ENCODE results near the gene SARS1. TPM values are rescaled to one million over a fixed set of nuclear protein-coding genes. Genes with fewer than 3 reads are reported as not detected.

The SARS1 gene
- total and polyA plus RNA-seq, 2 of the 13 experiments (the other 11 are each of a cell fraction or from before 2014, with no cell fraction given) = 103 to 134 TPM

GRCh38 chr1:109269981-109270622 lies 56.4 kb downstream of the SARS1 start:
- no peak for ATAC-seq
- in situ Hi-C loops (cut with HindIII; ENCODE audit: extremely low pct_ligation_motif_present, low pct_unique_long_range_greater_than_20kb) = loop anchor here (5.0 to 10.0 kb wide), 2 partner anchors 52 to 265 kb away; partner anchors contain the start of gene GPR61

GRCh38 chr1:109270623-109271317 lies 57.1 kb downstream of the SARS1 start:
- WGBS (ENCODE audit: low lambda C conversion rate) = 95% methylated on average over 14 of the region's 20 CpGs
- Histone ChIP-seq H4K20me1 (ENCODE audit: insufficient read depth, low read length) (no peaks in the 10 kb centered on the region), H3K4me1 (ENCODE audit: insufficient read depth, low read length) (peaks cover 34% of the 10 kb centered on the region), H3K4me3 (replicated peaks in 1 of 3; ENCODE audit: insufficient read depth in 1 of 3, low read depth in 2 of 3, low read length in 3 of 3) (no peak overlapping the region), H3K27ac (ENCODE audit: extremely low read length, insufficient read depth, low read length) (no peak overlapping the region), H3K4me2 (ENCODE audit: low read depth, low read length) (no peak overlapping the region), H3K27me3 (ENCODE audit: control insufficient read depth in 1 of 2, insufficient read depth in 2 of 2, low read length in 2 of 2) (no peaks in the 10 kb centered on the region), H3K9ac (ENCODE audit: insufficient read depth, low read depth, low read length) (no peak overlapping the region), H3K9me3 (ENCODE audit: low read length) (no peaks in the 10 kb centered on the region), H3K36me3 (replicated peaks in 1 of 2; ENCODE audit: control insufficient read depth in 1 of 2, insufficient read depth in 2 of 2, low read length in 2 of 2) (0 out of 5 replicates have a peak, but pooled peaks cover 2% of the 10 kb centered on the region in 2 experiments), H2AFZ (ENCODE audit: low read length) (no peak overlapping the region), H3K79me2 (ENCODE audit: insufficient read depth, low read length) (no peaks in the 10 kb centered on the region)
- in situ Hi-C loops (cut with HindIII; ENCODE audit: extremely low pct_ligation_motif_present, low pct_unique_long_range_greater_than_20kb) = loop anchor here (5.0 kb wide), 1 partner anchor 52 kb away; no protein-coding TSS in a partner anchor
- POLR2A ChIA-PET = no interaction called here
- intact Hi-C loops (cut with micrococcal nuclease; ENCODE audit: unreplicated experiment) = loop anchor here (10.0 kb wide), 1 partner anchor 74 kb away; no protein-coding TSS in a partner anchor
- BruUV-seq (replicated peaks) = no TSS peak
- DNase-seq (ENCODE audit: low spot score) = no peak
- FAIRE-seq = no peak
- CTCF ChIA-PET (ENCODE audit: low intra/inter-chr PET ratio, low total read pairs) = no interaction called here
- no peak for ATAC-seq
- TF ChIP-seq ZNF33A (CRISPR knock-in tag; IDR thresholded peaks at IDR 0.05; ENCODE audit: borderline replicate concordance) (no peak), CTCF (CRISPR knock-in tag; IDR thresholded peaks at IDR 0.05) (no peak), PRDM4 (CRISPR knock-in tag; IDR thresholded peaks at IDR 0.05; ENCODE audit: borderline replicate concordance) (no peak)
- TF ChIP-seq, protein P1, sequence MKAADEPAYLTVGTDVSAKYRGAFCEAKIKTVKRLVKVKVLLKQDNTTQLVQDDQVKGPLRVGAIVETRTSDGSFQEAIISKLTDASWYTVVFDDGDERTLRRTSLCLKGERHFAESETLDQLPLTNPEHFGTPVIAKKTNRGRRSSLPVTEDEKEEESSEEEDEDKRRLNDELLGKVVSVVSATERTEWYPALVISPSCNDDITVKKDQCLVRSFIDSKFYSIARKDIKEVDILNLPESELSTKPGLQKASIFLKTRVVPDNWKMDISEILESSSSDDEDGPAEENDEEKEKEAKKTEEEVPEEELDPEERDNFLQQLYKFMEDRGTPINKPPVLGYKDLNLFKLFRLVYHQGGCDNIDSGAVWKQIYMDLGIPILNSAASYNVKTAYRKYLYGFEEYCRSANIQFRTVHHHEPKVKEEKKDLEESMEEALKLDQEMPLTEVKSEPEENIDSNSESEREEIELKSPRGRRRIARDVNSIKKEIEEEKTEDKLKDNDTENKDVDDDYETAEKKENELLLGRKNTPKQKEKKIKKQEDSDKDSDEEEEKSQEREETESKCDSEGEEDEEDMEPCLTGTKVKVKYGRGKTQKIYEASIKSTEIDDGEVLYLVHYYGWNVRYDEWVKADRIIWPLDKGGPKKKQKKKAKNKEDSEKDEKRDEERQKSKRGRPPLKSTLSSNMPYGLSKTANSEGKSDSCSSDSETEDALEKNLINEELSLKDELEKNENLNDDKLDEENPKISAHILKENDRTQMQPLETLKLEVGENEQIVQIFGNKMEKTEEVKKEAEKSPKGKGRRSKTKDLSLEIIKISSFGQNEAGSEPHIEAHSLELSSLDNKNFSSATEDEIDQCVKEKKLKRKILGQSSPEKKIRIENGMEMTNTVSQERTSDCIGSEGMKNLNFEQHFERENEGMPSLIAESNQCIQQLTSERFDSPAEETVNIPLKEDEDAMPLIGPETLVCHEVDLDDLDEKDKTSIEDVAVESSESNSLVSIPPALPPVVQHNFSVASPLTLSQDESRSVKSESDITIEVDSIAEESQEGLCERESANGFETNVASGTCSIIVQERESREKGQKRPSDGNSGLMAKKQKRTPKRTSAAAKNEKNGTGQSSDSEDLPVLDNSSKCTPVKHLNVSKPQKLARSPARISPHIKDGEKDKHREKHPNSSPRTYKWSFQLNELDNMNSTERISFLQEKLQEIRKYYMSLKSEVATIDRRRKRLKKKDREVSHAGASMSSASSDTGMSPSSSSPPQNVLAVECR (CRISPR knock-in tag; IDR thresholded peaks at IDR 0.05; ENCODE audit: borderline replicate concordance) = no peak

More at GRCh38 chr1:109269981-109270622, 56.4 kb downstream of the SARS1 start:
- DNase-seq (ENCODE audit: low spot score) (no peak), FAIRE-seq (no peak)
- Histone ChIP-seq H3K9ac (ENCODE audit: insufficient read depth, low read depth, low read length) (no peak overlapping the region), H3K27ac (ENCODE audit: extremely low read length, insufficient read depth, low read length) (no peak overlapping the region), H3K36me3 (replicated peaks in 1 of 2; ENCODE audit: control insufficient read depth in 1 of 2, insufficient read depth in 2 of 2, low read length in 2 of 2) (peaks cover 4% of the 10 kb centered on the region in 2 experiments; a peak in 2 of 5 replicates), H3K4me2 (ENCODE audit: low read depth, low read length) (no peak overlapping the region), H2AFZ (ENCODE audit: low read length) (no peak overlapping the region), H3K9me3 (ENCODE audit: low read length) (no peaks in the 10 kb centered on the region), H3K4me1 (ENCODE audit: insufficient read depth, low read length) (peaks cover 27% of the 10 kb centered on the region), H3K27me3 (ENCODE audit: control insufficient read depth in 1 of 2, insufficient read depth in 2 of 2, low read length in 2 of 2) (no peaks in the 10 kb centered on the region), H3K79me2 (ENCODE audit: insufficient read depth, low read length) (no peaks in the 10 kb centered on the region), H3K4me3 (replicated peaks in 1 of 3; ENCODE audit: insufficient read depth in 1 of 3, low read depth in 2 of 3, low read length in 3 of 3) (no peak overlapping the region), H4K20me1 (ENCODE audit: insufficient read depth, low read length) (no peaks in the 10 kb centered on the region)
- TF ChIP-seq ZNF83 (CRISPR knock-in tag; IDR thresholded peaks at IDR 0.05; ENCODE audit: borderline replicate concordance) (no peak), ZNF432 (CRISPR knock-in tag; IDR thresholded peaks at IDR 0.05; ENCODE audit: borderline replicate concordance) (no peak), CC2D1A (CRISPR knock-in tag; IDR thresholded peaks at IDR 0.05) (no peak), SOX5 (CRISPR knock-in tag; IDR thresholded peaks at IDR 0.05; ENCODE audit: borderline replicate concordance) (no peak), BCL6 (CRISPR knock-in tag; IDR thresholded peaks at IDR 0.05) (no peak)
- no TSS peak for BruUV-seq (replicated peaks)
- 88% methylated on average over 11 of the region's 17 CpGs for WGBS (ENCODE audit: low lambda C conversion rate)
- intact Hi-C loops (cut with micrococcal nuclease; ENCODE audit: unreplicated experiment) = loop anchor here (10.0 kb wide), 1 partner anchor 75 kb away; no protein-coding TSS in a partner anchor
- POLR2A ChIA-PET = no interaction called here
- CTCF ChIA-PET (ENCODE audit: low intra/inter-chr PET ratio, low total read pairs) = no interaction called here

Measured in HepG2 (cell line).